ENCODE data around the gene XG. TPM values are rescaled to one million over a fixed set of nuclear protein-coding genes. Genes with fewer than 3 reads are reported as not detected.

The XG gene
- total and polyA plus RNA-seq, 8 donors = 0.17 to 1.6 (median 0.41) TPM

DNA sequence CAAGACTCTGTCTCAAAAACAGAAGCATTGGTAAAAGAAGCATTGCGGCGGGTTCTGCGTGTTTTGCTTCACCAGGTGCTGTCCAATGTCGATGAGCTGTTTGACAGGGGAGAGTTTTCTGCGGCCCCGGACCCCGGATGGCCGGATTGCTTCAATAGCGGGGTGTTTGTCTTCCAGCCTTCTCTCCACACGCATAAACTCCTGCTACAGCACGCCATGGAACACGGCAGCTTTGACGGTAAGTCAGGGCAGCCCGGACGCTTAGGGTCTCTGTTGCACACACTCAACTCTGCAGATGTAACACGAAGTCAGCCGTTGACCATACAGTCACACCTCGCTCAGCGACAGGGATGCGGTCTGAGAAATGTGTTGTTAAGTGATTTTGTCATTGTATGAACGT is 103.1 kb downstream of the XG start:
- TF ChIP-seq, protein P1, sequence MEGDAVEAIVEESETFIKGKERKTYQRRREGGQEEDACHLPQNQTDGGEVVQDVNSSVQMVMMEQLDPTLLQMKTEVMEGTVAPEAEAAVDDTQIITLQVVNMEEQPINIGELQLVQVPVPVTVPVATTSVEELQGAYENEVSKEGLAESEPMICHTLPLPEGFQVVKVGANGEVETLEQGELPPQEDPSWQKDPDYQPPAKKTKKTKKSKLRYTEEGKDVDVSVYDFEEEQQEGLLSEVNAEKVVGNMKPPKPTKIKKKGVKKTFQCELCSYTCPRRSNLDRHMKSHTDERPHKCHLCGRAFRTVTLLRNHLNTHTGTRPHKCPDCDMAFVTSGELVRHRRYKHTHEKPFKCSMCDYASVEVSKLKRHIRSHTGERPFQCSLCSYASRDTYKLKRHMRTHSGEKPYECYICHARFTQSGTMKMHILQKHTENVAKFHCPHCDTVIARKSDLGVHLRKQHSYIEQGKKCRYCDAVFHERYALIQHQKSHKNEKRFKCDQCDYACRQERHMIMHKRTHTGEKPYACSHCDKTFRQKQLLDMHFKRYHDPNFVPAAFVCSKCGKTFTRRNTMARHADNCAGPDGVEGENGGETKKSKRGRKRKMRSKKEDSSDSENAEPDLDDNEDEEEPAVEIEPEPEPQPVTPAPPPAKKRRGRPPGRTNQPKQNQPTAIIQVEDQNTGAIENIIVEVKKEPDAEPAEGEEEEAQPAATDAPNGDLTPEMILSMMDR (IDR thresholded peaks at IDR 0.05) = no peak
- Histone ChIP-seq H3K27ac (no peak overlapping the region), H3K4me1 (no peaks in the 10 kb centered on the region), H3K27me3 (no peaks in the 10 kb centered on the region), H3K4me3 (no peak overlapping the region), H3K9me3 (no peaks in the 10 kb centered on the region), H3K36me3 (no peaks in the 10 kb centered on the region)
- no peak for DNase-seq
- ATAC-seq = no peak
- intact Hi-C loops (cut with DNase I) = no loop called here

DNA sequence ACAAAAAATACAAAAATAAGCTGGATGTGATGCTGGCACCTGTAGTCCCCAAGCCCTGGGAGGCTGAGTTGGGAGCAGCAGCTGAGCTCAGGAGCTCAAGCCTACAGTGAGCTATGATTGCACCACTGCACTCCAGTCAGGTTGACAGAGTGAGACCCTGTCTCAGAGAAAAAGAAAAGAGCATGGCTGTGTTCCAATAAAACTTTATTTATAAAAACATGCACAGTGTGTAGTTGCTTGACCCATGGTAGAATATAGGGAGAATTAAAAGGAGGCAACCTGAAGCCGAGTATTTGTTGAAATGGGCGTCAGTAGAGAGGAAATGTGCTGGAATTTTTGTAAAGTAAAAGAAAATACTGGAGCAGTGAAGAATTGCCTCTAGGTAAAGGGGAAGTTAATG is 103.9 kb downstream of the XG start:
- no peak overlapping the region for H3K27ac ChIP-seq
- H3K9me3 ChIP-seq = no peaks in the 10 kb centered on the region
- no peaks in the 10 kb centered on the region for H3K4me1 ChIP-seq
- TF ChIP-seq, protein P1 (IDR thresholded peaks at IDR 0.05) = no peak
- no peak overlapping the region for H3K4me3 ChIP-seq
- no peak for DNase-seq
- no peaks in the 10 kb centered on the region for H3K27me3 ChIP-seq
- intact Hi-C loops (cut with DNase I) = no loop called here
- H3K36me3 ChIP-seq = no peaks in the 10 kb centered on the region
- no peak for ATAC-seq

DNA sequence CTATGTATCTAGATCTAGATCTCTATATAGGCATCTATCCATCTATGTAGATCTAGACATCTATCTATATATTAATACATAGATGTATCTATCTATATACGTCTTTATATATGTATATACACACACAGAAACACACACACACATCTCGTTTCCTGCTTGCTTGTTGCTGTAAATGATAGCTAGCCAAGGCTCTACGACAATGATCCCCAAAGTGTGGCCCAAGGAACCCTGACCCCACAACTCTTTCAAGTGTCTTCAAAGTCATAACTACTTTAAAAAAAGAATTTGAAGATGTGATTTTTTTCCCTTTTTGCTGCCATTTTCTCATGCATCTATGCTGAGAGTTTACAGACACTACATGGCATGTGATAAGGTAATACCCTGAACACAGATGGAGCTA is 105.7 kb downstream of the XG start:
- Histone ChIP-seq H3K27me3 (no peaks in the 10 kb centered on the region), H3K27ac (no peak overlapping the region), H3K4me1 (no peaks in the 10 kb centered on the region), H3K4me3 (no peak overlapping the region), H3K36me3 (no peaks in the 10 kb centered on the region), H3K9me3 (no peaks in the 10 kb centered on the region)
- TF ChIP-seq, protein P1 (IDR thresholded peaks at IDR 0.05) = no peak
- no peak for ATAC-seq
- intact Hi-C loops (cut with DNase I) = no loop called here
- no peak for DNase-seq

DNA sequence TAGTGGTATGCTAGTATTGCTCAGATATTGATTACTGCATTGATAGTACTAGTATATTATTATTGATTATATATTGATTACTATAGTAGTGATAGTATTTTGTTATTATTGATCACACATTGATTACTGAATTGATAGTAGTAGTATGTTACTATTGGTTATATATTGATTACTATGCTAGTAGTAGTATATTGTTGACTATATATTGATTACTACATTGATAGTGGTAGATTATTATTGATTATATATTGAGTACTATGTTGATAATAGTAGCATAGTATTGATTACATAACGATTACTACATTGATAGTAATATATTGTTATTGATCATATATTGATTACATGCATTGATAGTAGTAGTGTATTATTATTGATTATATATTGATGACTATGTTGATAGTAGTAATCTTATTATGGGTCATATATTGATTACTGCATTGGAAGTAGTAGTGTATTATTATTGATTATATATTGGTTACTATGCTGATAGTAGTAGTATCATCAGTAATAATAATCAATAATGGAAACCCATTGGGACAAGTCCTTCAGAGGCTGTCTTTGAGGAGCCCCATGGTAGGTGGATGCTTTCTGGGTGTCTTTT is 107.5 kb downstream of the XG start:
- H3K4me3 ChIP-seq = no peak overlapping the region
- intact Hi-C loops (cut with DNase I) = no loop called here
- H3K4me1 ChIP-seq = no peaks in the 10 kb centered on the region
- ATAC-seq (no peak), DNase-seq (no peak)
- H3K9me3 ChIP-seq = no peaks in the 10 kb centered on the region
- no peak overlapping the region for H3K27ac ChIP-seq
- TF ChIP-seq, protein P1 (IDR thresholded peaks at IDR 0.05) = no peak
- no peaks in the 10 kb centered on the region for H3K36me3 ChIP-seq
- no peaks in the 10 kb centered on the region for H3K27me3 ChIP-seq

DNA sequence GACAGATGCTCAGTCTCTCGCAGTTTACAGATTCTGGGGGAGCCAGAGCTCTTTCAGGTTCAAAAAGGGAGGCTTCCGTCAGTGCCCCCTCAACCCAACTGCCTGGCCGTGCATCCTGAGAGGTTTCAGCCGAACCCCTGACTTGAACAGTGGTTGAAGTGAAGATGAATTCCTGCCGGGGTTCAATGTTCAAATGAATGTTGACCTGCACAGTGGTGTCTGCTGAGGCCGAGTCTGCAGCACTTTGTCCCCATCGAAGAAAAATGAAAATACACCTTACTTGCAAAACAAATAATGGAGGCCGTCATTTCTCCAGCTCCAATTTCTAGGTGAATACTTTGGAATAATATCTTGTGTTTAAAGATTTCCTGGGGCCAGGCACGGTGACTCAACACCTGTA is 110.6 kb downstream of the XG start:
- ATAC-seq = no peak
- TF ChIP-seq, protein P1 (IDR thresholded peaks at IDR 0.05) = no peak
- Histone ChIP-seq H3K27ac (no peak overlapping the region), H3K4me3 (no peak overlapping the region), H3K9me3 (no peaks in the 10 kb centered on the region), H3K4me1 (no peaks in the 10 kb centered on the region), H3K36me3 (no peaks in the 10 kb centered on the region), H3K27me3 (no peaks in the 10 kb centered on the region)
- intact Hi-C loops (cut with DNase I) = no loop called here
- DNase-seq = no peak
